GM06990 (cell line): ENCODE results near the gene ADORA2A.
A peak's percentile ranks its signal among the peaks of the same experiment; 100 is the strongest.

Experiments used
- DNase-seq: peaks from one replicate; pipeline ENCODE4 v3.0.0-alpha.2; 2011; ENCODE audit not compliant: insufficient read length; ENCODE audit errors: extremely low read depth
- H3K27me3 ChIP-seq: replicated peaks from 2 replicates; pipeline ENCODE4 v1.6.0; 2011; ENCODE audit warnings: low read length; ENCODE audit not compliant: control insufficient read depth, insufficient read depth
- H3K36me3 ChIP-seq: 2 replicates; pipeline ENCODE4 v1.5.1; 2011; ENCODE audit warnings: low read length; ENCODE audit not compliant: control insufficient read depth, insufficient read depth
- H3K4me3 ChIP-seq: replicated peaks from 2 replicates; pipeline ENCODE4 v1.5.1; 2011; ENCODE audit warnings: low read depth, mild to moderate bottlenecking, control low read depth, low read length
- TF ChIP-seq, protein P1 (sequence below): IDR thresholded peaks from 2 replicates; pipeline ENCODE4 v1.5.1; 2011; ENCODE audit warnings: low read length, control low read depth, mild to moderate bottlenecking, inconsistent platforms; ENCODE audit not compliant: insufficient read depth, poor library complexity, severe bottlenecking

The ADORA2A gene

DNA sequence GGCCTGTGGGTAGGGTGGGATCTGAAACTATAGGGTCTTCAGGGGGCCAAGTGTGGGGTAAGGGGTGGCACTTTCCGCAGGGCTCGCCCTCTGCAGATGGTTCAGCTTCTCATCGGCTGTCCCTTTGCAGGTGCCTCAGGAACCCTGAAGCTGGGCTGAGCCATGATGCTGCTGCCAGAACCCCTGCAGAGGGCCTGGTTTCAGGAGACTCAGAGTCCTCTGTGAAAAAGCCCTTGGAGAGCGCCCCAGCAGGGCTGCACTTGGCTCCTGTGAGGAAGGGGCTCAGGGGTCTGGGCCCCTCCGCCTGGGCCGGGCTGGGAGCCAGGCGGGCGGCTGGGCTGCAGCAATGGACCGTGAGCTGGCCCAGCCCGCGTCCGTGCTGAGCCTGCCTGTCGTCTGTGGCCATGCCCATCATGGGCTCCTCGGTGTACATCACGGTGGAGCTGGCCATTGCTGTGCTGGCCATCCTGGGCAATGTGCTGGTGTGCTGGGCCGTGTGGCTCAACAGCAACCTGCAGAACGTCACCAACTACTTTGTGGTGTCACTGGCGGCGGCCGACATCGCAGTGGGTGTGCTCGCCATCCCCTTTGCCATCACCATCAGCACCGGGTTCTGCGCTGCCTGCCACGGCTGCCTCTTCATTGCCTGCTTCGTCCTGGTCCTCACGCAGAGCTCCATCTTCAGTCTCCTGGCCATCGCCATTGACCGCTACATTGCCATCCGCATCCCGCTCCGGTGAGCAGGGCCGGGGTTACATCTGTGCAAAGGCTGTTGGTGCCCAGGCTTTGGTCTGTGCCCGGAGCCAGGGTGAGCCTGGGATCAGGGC is 5.8 kb downstream of the ADORA2A start:
- Histone ChIP-seq H3K4me3 (no peak overlapping the region; the same call in 1 of the 2 replicates), H3K27me3 (no peaks in the 10 kb centered on the region), H3K36me3 (peaks cover 9% of the 10 kb centered on the region)
- TF ChIP-seq, protein P1, sequence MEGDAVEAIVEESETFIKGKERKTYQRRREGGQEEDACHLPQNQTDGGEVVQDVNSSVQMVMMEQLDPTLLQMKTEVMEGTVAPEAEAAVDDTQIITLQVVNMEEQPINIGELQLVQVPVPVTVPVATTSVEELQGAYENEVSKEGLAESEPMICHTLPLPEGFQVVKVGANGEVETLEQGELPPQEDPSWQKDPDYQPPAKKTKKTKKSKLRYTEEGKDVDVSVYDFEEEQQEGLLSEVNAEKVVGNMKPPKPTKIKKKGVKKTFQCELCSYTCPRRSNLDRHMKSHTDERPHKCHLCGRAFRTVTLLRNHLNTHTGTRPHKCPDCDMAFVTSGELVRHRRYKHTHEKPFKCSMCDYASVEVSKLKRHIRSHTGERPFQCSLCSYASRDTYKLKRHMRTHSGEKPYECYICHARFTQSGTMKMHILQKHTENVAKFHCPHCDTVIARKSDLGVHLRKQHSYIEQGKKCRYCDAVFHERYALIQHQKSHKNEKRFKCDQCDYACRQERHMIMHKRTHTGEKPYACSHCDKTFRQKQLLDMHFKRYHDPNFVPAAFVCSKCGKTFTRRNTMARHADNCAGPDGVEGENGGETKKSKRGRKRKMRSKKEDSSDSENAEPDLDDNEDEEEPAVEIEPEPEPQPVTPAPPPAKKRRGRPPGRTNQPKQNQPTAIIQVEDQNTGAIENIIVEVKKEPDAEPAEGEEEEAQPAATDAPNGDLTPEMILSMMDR: no peak
- DNase-seq: no peak

DNA sequence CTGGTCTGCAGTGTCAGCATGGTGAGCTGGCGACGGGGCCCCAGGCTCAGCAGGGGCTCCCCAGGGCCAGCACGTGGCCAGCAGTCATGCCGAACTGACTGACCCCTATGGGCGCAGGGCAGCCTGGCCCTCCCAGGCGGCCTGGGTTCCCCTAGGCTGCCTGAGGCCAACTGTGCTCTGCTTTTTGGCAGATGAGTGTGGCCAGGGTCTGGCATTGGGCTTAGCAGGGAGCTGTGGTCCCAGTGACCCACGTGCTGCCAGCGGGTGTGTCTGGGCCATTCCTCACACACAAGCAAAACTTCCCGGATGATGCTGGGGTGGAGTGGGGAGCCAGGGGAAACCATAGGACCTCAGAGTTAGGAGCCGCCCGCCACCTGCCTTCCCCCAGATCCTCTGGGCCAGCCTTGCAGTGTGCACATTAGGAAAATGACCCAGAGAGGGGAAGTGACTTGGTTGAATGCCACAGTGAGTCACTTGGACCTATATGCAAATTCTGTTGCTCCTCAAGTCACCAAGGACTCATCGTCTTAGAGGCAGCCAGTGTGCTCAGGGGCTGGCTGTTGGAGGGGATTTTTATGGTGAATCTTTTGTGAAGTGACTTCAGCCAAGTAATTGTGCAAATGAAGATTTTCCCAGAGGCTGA is 6.5 kb downstream of the ADORA2A start:
- no peak for DNase-seq
- Histone ChIP-seq H3K27me3 (no peaks in the 10 kb centered on the region), H3K4me3 (peak overlapping the region; percentile 34), H3K36me3 (peaks cover 9% of the 10 kb centered on the region)
- TF ChIP-seq, protein P1: no peak

- H3K36me3 ChIP-seq: peaks cover 9% of the 10 kb centered on the region
- DNase-seq: peak; percentile 86
- H3K27me3 ChIP-seq: no peaks in the 10 kb centered on the region
- TF ChIP-seq, protein P1: no peak
- H3K4me3 ChIP-seq: peak overlapping the region; percentile 34
These were observed 7.3 kb downstream of the ADORA2A start for GRCh38 chr22:24434471-24435322.

- Histone ChIP-seq H3K4me3 (peak overlapping the region; percentile 19), H3K36me3 (peaks cover 12% of the 10 kb centered on the region), H3K27me3 (no peaks in the 10 kb centered on the region)
- DNase-seq: no peak
- TF ChIP-seq, protein P1: no peak
These were observed 7.9 kb downstream of the ADORA2A start for GRCh38 chr22:24435323-24435645.

GRCh38 chr22:24435861-24436371 is 8.5 kb downstream of the ADORA2A start:
- TF ChIP-seq, protein P1: no peak
- DNase-seq: no peak
- peaks cover 17% of the 10 kb centered on the region for H3K36me3 ChIP-seq
- H3K27me3 ChIP-seq: no peaks in the 10 kb centered on the region
- H3K4me3 ChIP-seq: no peak overlapping the region
